ENCODE data around the gene KRTAP22-2.

The KRTAP22-2 gene

DNA sequence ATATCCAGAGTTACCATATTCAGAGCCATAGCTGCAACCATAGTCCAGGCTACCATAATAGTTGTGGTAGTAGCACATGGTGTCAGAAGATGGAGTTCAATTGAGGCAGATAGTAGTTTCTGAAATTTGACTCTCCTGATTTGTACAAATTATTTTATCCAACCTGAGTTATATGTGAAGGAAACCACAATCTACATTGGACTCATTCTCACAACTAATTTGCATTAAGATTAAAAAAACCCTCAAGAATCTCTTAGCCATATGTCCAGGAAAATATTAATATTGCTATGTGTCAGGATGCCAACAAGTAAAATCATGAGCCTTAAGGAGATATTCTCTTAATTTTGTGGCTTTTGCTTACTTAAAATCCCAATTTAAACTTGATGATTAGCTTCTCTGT is at the start of gene KRTAP22-2:
TSS of gene KRTAP22-2 (minus strand) at position 101 of the 400 bp plus-strand sequence.
- no peak for DNase-seq

- no peak for DNase-seq
Measured at GRCh38 chr21:30638686-30639085, 48.5 kb upstream of the KRTAP22-2 start.

- DNase-seq, result no peak
Measured at GRCh38 chr21:30634906-30635305, 44.7 kb upstream of the KRTAP22-2 start, which contains the start of gene KRTAP20-2. Gene KRTAP20-2 (plus strand): TSS chr21:30635206. CDS start chr21:30635264, 58 bp downstream.

- DNase-seq, result no peak
Measured at GRCh38 chr21:30629200-30629599, 39.0 kb upstream of the KRTAP22-2 start.

DNA sequence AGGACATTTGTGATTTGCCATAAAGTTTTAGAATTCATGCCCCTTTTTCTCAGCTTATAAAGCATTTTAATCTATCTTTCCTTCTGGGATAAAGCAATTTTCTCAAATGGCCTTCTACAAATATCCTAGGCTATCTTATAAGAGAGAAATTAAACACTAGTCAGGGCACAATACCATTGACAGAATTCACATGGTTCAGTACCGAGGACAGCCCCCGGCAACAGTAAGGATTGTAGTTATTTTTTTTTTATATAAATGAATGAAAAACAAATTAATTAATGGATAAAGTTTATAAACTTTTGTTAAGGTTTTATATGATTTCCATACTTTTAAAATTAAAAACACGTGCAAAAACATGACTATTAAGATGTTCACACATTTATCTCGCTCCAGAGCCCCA is 37.9 kb upstream of the KRTAP22-2 start:
- DNase-seq, result no peak

GRCh38 chr21:30625449-30626165 is 35.4 kb upstream of the KRTAP22-2 start:
- no peak for DNase-seq

DNA sequence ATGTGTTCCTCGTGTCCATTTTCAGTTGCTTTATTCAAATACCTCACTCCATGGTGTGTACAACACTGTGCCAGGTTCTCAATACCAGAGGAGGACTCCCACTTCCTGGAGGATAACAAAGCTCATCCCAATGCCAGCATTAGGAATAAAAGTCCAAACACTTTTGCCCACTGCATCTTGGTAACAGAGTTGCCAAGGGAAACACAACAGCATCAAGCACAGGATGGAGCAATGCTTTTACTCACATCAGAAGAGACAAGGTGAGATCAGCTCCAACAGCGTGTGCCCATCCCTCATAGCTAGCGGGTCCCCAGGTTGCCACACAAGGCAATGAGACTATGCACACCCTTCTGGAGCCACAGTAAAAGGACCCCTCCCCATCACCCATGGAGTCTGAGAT is 33.2 kb upstream of the KRTAP22-2 start:
- DNase-seq, result no peak

GRCh38 chr21:30620522-30620921 is 30.3 kb upstream of the KRTAP22-2 start, which contains the start of gene KRTAP20-4:
Gene KRTAP20-4 (plus strand): TSS chr21:30620627.
- no peak for DNase-seq

GRCh38 chr21:30620080-30620479 is 29.9 kb upstream of the KRTAP22-2 start:
- no peak for DNase-seq

GRCh38 chr21:30616125-30616524 is 25.9 kb upstream of the KRTAP22-2 start, which contains the start of gene KRTAP20-1:
Gene KRTAP20-1 (plus strand): TSS chr21:30616425. CDS start chr21:30616455, 30 bp downstream.
- no peak for DNase-seq

DNA sequence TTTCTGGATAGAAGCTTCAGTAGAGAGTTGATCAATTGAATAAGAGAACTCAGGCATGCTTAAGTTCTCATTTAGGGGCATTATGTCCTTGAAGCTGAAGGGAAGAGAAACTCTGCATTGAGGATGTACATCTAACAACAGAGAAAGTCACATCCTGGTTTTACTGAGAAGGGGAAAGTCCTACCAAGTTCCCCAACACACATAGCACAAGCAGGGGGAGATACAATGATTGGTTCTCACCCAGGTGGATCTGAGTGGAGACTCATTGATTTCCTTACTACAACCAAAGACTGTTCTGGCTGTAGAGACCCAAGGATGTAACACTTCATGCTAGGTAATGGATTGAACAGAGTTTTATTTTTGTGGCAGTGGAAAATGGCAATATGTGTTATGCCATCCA is 25.0 kb upstream of the KRTAP22-2 start:
- DNase-seq, result no peak

GRCh38 chr21:30613836-30614235 is 23.6 kb upstream of the KRTAP22-2 start, which contains the start of gene KRTAP6-1:
Gene KRTAP6-1 (minus strand): TSS chr21:30613930. CDS start chr21:30613904, 26 bp downstream.
- no peak for DNase-seq

GRCh38 chr21:30612132-30612531 is 21.9 kb upstream of the KRTAP22-2 start:
- no peak for DNase-seq

DNA sequence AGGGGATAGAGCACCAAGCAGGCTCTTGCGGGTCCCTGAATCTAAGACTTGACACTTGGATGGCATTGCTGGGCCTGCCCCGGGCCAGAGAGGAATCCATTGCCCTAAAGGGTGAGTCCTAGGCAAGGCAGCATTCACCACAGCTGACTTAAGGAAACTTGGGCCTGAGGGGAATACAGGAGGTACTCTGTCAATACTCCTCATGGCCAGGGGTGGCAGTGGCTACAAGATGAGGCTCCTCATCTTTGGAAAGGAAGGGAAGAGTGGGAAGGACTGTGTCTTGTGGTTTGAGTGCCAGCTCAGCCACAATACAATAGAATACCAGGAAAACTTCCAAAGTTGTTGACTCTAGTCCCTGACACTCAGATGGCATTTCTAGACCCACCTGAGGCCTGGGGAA is 15.8 kb upstream of the KRTAP22-2 start:
- DNase-seq, result no peak

DNA sequence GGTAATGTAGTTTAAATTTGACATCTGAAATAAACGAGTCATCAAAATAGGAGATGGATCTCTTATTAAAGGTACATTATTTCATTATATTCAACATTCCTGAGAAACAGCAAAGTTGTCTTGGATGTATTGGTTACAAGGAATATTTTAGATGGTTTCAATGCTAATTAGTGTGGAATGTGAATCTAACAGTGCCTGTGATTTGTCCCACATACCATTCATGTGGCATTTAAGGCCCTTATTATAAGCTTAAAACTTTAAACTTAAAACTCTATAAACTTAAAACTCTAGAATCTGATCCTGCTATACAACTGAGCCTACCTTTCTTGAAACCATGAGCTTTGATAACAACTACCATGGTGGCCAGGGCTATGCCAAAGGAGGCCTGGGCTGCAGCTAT is 10.6 kb upstream of the KRTAP22-2 start, which contains the start of gene KRTAP22-1:
TSS of gene KRTAP22-1 (plus strand) at position 301 of the 400 bp plus-strand sequence.
- no peak for DNase-seq

- no peak for DNase-seq
Measured at GRCh38 chr21:30598802-30599201, 8.6 kb upstream of the KRTAP22-2 start, which contains the start of gene KRTAP6-2. Gene KRTAP6-2 (minus strand): TSS chr21:30598902. CDS start chr21:30598874, 28 bp downstream.

DNA sequence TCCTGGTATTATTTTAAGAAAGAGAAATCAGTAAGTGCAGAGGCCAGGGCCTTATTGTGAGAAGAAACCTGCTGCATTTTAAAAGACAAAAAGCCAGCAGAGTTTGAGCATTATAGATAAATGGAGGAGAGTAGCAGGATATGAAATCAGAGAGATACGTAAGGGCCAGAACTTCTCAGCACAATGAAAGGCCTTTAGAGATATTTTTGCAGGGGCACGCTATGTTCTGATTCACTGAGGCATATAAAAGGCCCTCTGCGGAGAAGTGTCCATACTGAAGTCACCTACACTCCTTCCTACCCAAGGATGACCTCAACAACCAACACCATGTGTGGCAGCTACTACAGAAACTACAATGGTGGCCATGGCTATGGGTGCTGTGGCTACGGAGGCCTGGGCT is 1.9 kb upstream of the KRTAP22-2 start, which contains the start of gene KRTAP6-3:
TSS of gene KRTAP6-3 (plus strand) at position 301 of the 400 bp plus-strand sequence. CDS start at position 307, 6 bp downstream.
- DNase-seq, result no peak

GRCh38 chr21:30582870-30583269 is 7.3 kb downstream of the KRTAP22-2 start:
- DNase-seq, result no peak

DNA sequence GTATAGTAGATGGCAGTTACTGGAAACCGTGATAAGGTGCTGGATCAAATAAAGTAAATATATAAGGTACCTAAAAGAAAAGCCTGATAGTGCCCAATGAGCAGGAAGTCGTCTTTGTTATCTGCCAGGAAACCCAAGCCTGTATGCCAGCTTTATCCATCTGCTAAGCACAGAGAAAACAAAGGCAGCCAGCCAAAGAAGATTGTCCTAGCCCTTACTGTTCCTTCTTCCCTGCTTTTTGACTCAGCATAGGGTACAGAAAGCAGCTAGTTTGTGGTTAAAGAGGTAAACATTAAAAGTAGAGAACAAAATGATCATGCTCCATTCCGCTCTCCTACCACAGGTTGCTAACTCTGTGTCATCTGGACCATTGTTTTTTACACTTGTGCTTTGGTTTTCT is 10.1 kb downstream of the KRTAP22-2 start:
- no peak for DNase-seq

DNA sequence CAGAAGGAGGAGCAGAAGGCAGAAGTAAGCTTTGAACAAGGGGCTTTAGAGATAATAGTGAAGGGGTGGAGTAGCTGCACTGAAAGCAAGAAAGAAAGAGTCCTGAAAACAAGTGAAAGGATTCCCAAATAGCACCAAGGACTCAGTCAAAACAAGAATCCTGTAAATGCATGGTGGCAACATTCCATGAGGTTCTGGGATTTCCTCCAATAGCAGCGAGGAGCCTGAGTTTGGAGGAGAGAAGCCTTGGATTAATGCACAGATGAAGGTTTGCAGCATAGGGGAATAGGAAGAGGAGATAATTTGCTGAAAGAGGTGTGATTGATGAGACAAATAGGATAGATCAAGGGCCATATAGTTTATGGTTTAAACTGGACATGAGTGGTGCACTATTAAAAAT is 10.9 kb downstream of the KRTAP22-2 start:
- DNase-seq, result no peak

DNA sequence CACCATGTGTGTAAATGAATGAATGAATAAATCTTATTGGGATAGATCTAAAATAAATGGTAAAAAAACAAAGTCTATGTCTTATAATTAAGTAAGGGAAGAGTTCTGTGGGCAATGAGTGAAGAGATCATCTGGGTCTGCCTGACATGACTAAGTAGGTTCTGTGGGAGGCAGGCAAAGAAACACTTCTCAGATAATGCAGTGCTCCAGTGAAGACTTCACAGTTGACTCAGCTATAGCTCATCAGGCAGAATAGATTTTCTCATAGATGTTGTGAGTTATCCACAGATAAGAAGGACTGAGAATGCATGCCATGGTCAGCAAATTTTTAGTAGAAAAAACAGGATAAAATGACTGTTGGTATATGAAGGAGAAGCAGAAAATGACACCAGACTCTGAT is 12.4 kb downstream of the KRTAP22-2 start:
- no peak for DNase-seq

GRCh38 chr21:30567617-30568016 is 22.6 kb downstream of the KRTAP22-2 start:
- DNase-seq, result no peak

DNA sequence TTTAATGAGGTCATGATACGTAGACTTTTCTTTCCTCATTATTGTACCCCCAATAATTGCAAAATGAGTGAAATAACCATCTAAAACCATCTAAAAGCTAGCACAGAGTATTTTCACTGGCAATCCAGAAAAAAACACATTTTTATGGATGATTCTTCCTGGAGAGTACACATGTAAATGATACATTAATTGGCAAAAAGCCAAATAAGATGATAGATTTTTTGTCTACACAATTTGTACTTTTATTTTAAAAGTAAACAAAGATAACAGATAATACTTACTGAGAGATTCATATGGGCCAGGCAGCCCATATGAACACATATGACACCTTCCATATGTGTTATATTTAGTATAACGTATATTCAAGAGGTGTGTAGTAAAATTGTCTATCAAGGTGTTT is 26.6 kb downstream of the KRTAP22-2 start:
- no peak for DNase-seq

DNA sequence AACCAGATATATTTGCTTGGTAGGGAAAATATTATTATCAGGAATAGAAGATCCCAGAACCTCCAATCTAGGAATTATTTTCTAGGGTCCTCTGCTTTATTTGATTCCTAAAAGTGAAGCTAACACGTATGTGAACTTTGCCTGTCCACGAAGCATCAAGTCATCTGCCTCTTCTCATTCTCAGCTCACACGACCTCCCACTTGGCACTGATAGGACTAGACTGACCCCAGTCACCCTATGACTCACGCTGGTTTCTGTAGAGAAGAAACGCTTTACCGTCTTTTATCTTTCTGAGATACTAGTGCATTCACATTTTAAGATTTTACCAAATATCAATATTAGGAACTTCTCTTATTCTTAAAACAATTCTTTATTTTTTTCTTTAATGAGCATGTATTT is 27.1 kb downstream of the KRTAP22-2 start:
- DNase-seq, result no peak
